ENCODE results near the gene DHX9.

DHX9 gene

DNA sequence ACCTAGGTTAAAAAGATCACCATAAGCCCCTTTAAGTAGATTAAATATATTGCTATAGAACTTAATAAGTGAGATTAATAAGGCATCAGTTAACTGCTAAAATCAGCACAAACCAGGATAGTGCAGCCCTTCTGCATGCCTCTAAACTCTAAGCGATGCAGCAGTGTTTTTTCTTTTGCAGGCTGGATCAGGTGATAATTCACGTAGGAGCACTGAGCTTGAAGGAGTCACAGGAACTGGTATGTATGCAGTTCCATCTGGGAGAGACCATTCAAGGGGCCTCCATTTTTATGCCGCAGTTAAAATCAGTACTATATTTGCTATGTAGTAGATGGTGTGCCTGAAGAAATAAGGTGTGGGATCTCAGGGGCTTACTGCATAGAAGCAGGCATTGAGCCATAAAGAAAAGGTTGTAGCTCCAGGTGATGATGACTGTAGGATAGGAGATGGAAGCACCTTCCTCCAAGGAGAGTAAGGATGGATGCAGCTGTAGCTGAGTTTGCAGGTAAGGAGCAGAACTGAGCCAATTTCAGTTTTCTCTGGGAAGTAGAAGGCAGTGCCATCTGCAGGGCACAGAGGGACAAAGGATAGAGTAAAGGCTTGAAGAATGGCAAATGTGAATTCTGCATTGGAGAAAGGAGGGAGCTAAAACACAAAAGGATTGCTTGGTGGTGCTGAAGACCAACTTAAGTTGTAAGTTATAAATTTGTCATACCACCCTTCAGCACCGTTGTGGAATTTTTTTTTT, 27.0 kb upstream of the DHX9 start:
- Mint-ChIP-seq H3K27ac (no peak overlapping the region), H3K27me3 (ENCODE audit: low read depth) (no peaks in the 10 kb centered on the region), H3K36me3 (ENCODE audit: low read depth) (peaks cover 9% of the 10 kb centered on the region), H3K4me1 (no peaks in the 10 kb centered on the region), H3K9me3 (no peaks in the 10 kb centered on the region), H3K4me3 (no peak overlapping the region)
- TF ChIP-seq, protein P1, sequence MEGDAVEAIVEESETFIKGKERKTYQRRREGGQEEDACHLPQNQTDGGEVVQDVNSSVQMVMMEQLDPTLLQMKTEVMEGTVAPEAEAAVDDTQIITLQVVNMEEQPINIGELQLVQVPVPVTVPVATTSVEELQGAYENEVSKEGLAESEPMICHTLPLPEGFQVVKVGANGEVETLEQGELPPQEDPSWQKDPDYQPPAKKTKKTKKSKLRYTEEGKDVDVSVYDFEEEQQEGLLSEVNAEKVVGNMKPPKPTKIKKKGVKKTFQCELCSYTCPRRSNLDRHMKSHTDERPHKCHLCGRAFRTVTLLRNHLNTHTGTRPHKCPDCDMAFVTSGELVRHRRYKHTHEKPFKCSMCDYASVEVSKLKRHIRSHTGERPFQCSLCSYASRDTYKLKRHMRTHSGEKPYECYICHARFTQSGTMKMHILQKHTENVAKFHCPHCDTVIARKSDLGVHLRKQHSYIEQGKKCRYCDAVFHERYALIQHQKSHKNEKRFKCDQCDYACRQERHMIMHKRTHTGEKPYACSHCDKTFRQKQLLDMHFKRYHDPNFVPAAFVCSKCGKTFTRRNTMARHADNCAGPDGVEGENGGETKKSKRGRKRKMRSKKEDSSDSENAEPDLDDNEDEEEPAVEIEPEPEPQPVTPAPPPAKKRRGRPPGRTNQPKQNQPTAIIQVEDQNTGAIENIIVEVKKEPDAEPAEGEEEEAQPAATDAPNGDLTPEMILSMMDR (IDR thresholded peaks at IDR 0.05; ENCODE audit: unreplicated experiment in 3 of 3) = no peak

DNA sequence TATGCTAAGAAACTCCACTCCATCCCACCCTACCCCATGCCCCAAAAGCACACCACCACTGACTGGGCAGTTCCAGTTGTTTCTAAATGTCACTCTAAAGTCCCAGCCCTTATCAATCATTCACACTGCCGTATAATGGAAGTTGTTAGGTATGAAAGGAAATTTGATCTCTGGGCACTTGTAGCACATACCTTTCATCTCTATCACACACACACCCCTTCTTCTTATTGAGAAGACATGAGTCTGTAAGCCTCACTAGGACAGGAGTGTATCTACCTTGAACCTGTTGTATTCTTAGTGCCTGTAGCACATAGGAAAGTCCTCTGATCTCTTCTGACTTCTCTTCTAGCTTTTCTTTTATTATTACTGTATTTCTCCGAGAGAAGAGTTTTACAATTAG, 22.3 kb upstream of the DHX9 start:
- H3K27ac Mint-ChIP-seq = no peak overlapping the region
- no peaks in the 10 kb centered on the region for H3K27me3 Mint-ChIP-seq (ENCODE audit: low read depth)
- H3K4me3 Mint-ChIP-seq = no peak overlapping the region
- no peaks in the 10 kb centered on the region for H3K9me3 Mint-ChIP-seq
- no peaks in the 10 kb centered on the region for H3K4me1 Mint-ChIP-seq
- TF ChIP-seq, protein P1 (IDR thresholded peaks at IDR 0.05; ENCODE audit: unreplicated experiment in 3 of 3) = no peak
- peaks cover 21% of the 10 kb centered on the region for H3K36me3 Mint-ChIP-seq (ENCODE audit: low read depth)

DNA sequence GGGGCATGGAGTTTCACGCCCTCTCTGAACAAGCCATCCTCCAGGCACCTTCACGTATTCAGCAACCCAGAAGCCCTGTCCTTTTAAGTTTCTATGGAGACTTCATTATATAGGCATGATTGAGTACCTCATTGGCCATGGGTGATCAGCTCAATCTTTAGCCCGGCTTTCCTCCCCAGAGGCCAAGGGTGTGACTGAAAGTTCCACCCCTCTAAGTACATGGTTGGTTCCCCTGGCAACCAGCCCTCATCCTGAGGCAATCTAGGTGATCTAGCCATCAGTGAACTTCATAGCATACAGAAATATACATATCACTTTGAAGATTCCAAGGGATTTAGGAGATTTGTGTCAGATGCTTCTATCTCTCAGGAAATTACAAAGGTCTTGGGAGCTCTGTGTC, 21.3 kb upstream of the DHX9 start:
- Mint-ChIP-seq H3K9me3 (no peaks in the 10 kb centered on the region), H3K4me1 (no peaks in the 10 kb centered on the region), H3K27ac (no peak overlapping the region), H3K4me3 (no peak overlapping the region), H3K27me3 (ENCODE audit: low read depth) (no peaks in the 10 kb centered on the region), H3K36me3 (ENCODE audit: low read depth) (peaks cover 21% of the 10 kb centered on the region)
- TF ChIP-seq, protein P1 (IDR thresholded peaks at IDR 0.05; ENCODE audit: unreplicated experiment in 3 of 3) = no peak

DNA sequence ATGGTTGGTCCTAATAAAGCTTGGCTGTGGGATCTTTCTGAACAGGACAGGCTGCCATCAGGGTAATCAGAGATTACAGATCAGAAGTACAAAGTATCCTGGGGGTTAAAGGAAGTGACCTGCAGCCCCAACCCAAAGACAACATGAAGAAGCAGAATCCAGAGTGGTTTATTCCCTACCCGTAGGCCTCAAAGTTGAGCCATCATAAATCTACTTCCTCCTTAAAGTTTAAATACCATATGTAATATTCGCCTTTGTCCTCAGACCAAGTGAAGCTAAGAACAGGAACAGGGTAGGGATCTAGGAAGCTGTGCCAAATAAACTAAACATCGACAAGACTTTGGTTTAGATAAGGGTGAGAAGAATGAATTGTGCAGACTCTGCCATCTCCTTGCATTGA, 15.9 kb upstream of the DHX9 start:
- Mint-ChIP-seq H3K36me3 (ENCODE audit: low read depth) (peaks cover 11% of the 10 kb centered on the region), H3K27ac (no peak overlapping the region), H3K4me3 (no peak overlapping the region), H3K27me3 (ENCODE audit: low read depth) (peaks cover 3% of the 10 kb centered on the region), H3K4me1 (no peaks in the 10 kb centered on the region), H3K9me3 (no peaks in the 10 kb centered on the region)
- TF ChIP-seq, protein P1 (IDR thresholded peaks at IDR 0.05; ENCODE audit: unreplicated experiment in 3 of 3) = no peak

- Mint-ChIP-seq H3K36me3 (ENCODE audit: low read depth) (no peaks in the 10 kb centered on the region), H3K9me3 (no peaks in the 10 kb centered on the region), H3K4me3 (no peak overlapping the region), H3K4me1 (no peaks in the 10 kb centered on the region), H3K27ac (no peak overlapping the region), H3K27me3 (ENCODE audit: low read depth) (peaks cover 3% of the 10 kb centered on the region)
- TF ChIP-seq, protein P1 (IDR thresholded peaks at IDR 0.05; ENCODE audit: unreplicated experiment in 3 of 3) = no peak
Measured at GRCh38 chr1:182826892-182827291, 12.3 kb upstream of the DHX9 start.

DNA sequence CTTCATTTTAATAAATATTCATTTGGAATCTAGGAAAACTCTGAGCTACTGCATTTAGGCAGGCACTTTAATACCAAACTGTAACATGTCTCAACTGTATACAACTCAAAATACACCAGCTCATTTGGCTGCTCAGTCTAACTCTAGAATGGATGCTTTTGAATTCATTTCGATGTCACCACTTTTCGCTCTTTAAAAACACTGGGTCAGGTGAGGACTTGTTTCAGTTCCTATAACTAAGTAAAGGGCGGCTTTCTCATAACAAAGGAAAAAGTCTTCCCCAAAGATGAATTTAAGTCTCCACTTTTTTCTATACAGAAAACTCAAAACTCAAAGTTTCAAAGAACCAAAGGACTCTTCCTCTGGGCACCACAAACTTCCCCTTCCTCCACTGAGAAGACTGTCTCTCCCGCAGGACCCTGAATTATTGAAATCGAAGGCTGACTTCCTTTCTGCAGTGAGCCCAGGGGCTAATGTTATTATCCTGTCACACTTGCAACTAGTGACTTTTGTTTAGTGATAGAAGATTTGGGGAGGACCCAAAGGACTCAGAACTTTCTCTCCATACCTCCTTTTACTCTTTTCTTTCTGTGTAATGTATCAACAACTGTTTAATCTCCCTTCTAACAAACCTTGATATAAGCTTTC, 9.7 kb upstream of the DHX9 start:
- H3K36me3 Mint-ChIP-seq (ENCODE audit: low read depth) = no peaks in the 10 kb centered on the region
- H3K27me3 Mint-ChIP-seq (ENCODE audit: low read depth) = peaks cover 3% of the 10 kb centered on the region
- no peak overlapping the region for H3K27ac Mint-ChIP-seq
- H3K9me3 Mint-ChIP-seq = no peaks in the 10 kb centered on the region
- no peak overlapping the region for H3K4me3 Mint-ChIP-seq
- H3K4me1 Mint-ChIP-seq = no peaks in the 10 kb centered on the region
- TF ChIP-seq, protein P1 (IDR thresholded peaks at IDR 0.05; ENCODE audit: unreplicated experiment in 3 of 3) = no peak

Data from nephron (organoid).